Activated CD4-positive, alpha-beta T cell treated with anti-CD3 and anti-CD28 coated beads, Interleukin-2, amount 10 ng/mL, durations not matched to agents 7 days and 5 days (primary cell): Measurements from ENCODE around the gene IL13RA1. TPM values are rescaled to one million over a fixed set of nuclear protein-coding genes. Genes with fewer than 3 reads are reported as not detected.
"Not testable (repeated sequence)": the region's sequence is repeated elsewhere in the genome, so short reads cannot be mapped to it uniquely, and the experiment has no call there.

Experiments
- CTCF ChIA-PET: fragments of 350-600 bp; sonication (Branson Sonifier 250); formaldehyde crosslinking; loops from one replicate; lab custom pipeline; 2021; ENCODE audit warnings: antibody characterized with exemption; lab: Charles Lee
- POLR2A ChIA-PET: fragments of 350-600 bp; sonication (Branson Sonifier 250); formaldehyde crosslinking; loops from one replicate; lab custom pipeline; 2021; ENCODE audit warnings: antibody characterized with exemption; lab: Charles Lee
- DNase-seq: peaks from one replicate; pipeline ENCODE4 v3.0.0-alpha.2; 2020
- H3K27ac Mint-ChIP-seq: one replicate; pipeline ENCODE4 v1.8.0; 2021; ENCODE audit warnings: mild to moderate bottlenecking, moderate library complexity, mixed read lengths
- H3K27me3 Mint-ChIP-seq: one replicate; pipeline ENCODE4 v1.8.0; 2021; ENCODE audit warnings: mixed read lengths
- H3K36me3 Mint-ChIP-seq: one replicate; pipeline ENCODE4 v1.8.0; 2021; ENCODE audit warnings: low read depth, mixed read lengths
- H3K4me1 Mint-ChIP-seq: one replicate; pipeline ENCODE4 v1.8.0; 2021; ENCODE audit warnings: mixed read lengths
- H3K4me3 Mint-ChIP-seq: one replicate; pipeline ENCODE4 v1.8.0; 2021; ENCODE audit warnings: mild to moderate bottlenecking, moderate library complexity, mixed read lengths
- H3K9me3 Mint-ChIP-seq: one replicate; pipeline ENCODE4 v1.8.0; 2021; ENCODE audit warnings: mixed read lengths
- total RNA-seq, 2 experiments: library from RNA; stranded (reverse); gene quantifications; one replicate each; pipeline ENCODE4 v1.2.3, GENCODE V29; 2021

The IL13RA1 gene
- under 1 TPM in 1 of 2 experiments, not detected in 1; 0.04 TPM for total RNA-seq

- Mint-ChIP-seq H3K27me3 (peaks cover 33% of the 10 kb centered on the region), H3K36me3 (no peaks in the 10 kb centered on the region), H3K9me3 (peaks cover 2% of the 10 kb centered on the region), H3K4me3 (peak within 1 kb of the TSS; percentile 48), H3K4me1 (peaks cover 5% of the 10 kb centered on the region), H3K27ac (no peak within 1 kb of the TSS)
- DNase-seq = no peak
- ChIA-PET CTCF (no interaction called here), POLR2A (no interaction called here)
Measured at GRCh38 chrX:118726887-118727685, at the start of gene IL13RA1. IL13RA1 (plus strand) TSS chrX:118727606; CDS start chrX:118727639, 33 bp downstream.

- H3K9me3 Mint-ChIP-seq = no peaks in the 10 kb centered on the region
- no peaks in the 10 kb centered on the region for H3K4me1 Mint-ChIP-seq
- H3K36me3 Mint-ChIP-seq = peaks cover 18% of the 10 kb centered on the region
- ChIA-PET CTCF (no interaction called here), POLR2A (no interaction called here)
- H3K27ac Mint-ChIP-seq = no peak overlapping the region
- H3K4me3 Mint-ChIP-seq = no peak overlapping the region
- no peaks in the 10 kb centered on the region for H3K27me3 Mint-ChIP-seq
- no peak for DNase-seq
Measured at GRCh38 chrX:118679290-118679689, 48.1 kb upstream of the IL13RA1 start.

DNA sequence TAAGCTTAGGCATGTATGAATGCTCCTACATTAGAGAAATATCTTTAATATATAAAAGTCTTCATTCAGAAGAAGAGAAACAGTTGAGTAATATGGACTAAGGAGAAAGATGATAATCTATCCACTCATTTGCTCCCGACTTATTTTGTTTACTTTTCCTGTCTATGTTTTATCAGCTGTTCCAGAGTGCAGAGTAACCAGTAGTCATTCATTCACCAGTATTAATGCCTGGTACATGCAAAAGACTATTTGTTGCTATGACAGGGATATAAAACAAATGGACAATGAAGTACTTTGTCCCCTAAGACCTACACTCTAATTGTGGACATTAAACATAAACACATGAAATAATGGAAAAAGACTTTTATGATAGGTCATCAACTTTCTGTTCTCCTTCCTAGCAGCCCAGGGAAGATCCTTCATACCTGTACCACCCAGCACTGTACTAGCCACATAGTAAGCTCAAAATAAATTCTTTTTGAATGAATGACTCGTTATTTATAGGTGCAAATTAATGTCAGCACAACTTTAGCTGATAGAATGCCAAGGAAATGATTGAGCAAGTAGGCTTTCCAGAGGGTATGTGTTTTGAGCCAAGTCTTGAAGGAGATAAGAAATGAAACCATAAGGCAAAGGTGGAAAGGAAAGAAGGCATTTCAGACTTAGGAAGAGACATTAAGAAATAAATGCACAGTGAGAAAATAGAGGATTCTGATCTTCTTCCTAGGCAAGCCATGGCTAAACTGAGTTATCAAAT, 45.0 kb upstream of the IL13RA1 start:
- CTCF ChIA-PET = no interaction called here
- H3K4me1 Mint-ChIP-seq = no peaks in the 10 kb centered on the region

GRCh38 chrX:118685393-118685792, 42.0 kb upstream of the IL13RA1 start:
- peaks cover 2% of the 10 kb centered on the region for H3K4me1 Mint-ChIP-seq
- peaks cover 24% of the 10 kb centered on the region for H3K36me3 Mint-ChIP-seq
- no peak overlapping the region for H3K27ac Mint-ChIP-seq
- no peak for DNase-seq
- no peaks in the 10 kb centered on the region for H3K27me3 Mint-ChIP-seq
- CTCF ChIA-PET = no interaction called here
- H3K9me3 Mint-ChIP-seq = no peaks in the 10 kb centered on the region
- H3K4me3 Mint-ChIP-seq = no peak overlapping the region
- POLR2A ChIA-PET = no interaction called here

More for the DNA sequence above, 45.0 kb upstream of the IL13RA1 start:
- Mint-ChIP-seq H3K27ac (no peak overlapping the region), H3K27me3 (no peaks in the 10 kb centered on the region), H3K36me3 (peaks cover 21% of the 10 kb centered on the region), H3K9me3 (no peaks in the 10 kb centered on the region), H3K4me3 (no peak overlapping the region)
- no peak for DNase-seq
- POLR2A ChIA-PET = no interaction called here

DNA sequence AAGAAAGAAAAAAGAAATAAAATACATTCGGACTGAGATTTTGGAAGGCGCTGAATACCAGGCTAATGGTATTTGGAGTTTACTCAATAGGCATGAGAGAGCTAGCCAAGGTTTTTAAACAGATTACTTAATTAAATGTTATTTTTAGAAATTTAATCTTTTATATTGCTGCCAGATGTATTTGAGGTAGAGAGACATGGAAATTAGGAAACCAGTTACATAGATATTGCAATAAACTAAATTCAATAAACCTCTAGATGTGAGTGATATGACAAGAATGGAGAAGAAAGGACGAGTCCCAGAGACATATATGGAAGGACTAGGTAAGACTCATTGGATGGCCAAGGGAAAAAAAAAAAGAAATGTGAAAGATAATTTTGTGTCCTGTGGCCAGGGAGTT, 38.5 kb upstream of the IL13RA1 start:
- no peaks in the 10 kb centered on the region for H3K9me3 Mint-ChIP-seq
- no peak for DNase-seq
- H3K36me3 Mint-ChIP-seq = peaks cover 23% of the 10 kb centered on the region
- H3K27me3 Mint-ChIP-seq = no peaks in the 10 kb centered on the region
- H3K4me3 Mint-ChIP-seq = no peak overlapping the region
- ChIA-PET CTCF (no interaction called here), POLR2A (no interaction called here)
- H3K4me1 Mint-ChIP-seq = peaks cover 2% of the 10 kb centered on the region
- no peak overlapping the region for H3K27ac Mint-ChIP-seq

- H3K36me3 Mint-ChIP-seq = peaks cover 15% of the 10 kb centered on the region
- POLR2A ChIA-PET = no interaction called here
- no peak for DNase-seq
- no peaks in the 10 kb centered on the region for H3K4me1 Mint-ChIP-seq
- H3K9me3 Mint-ChIP-seq = no peaks in the 10 kb centered on the region
- H3K27me3 Mint-ChIP-seq = no peaks in the 10 kb centered on the region
- CTCF ChIA-PET = no interaction called here
- H3K27ac Mint-ChIP-seq = no peak overlapping the region
- no peak overlapping the region for H3K4me3 Mint-ChIP-seq
Measured at GRCh38 chrX:118693843-118694242, 33.6 kb upstream of the IL13RA1 start.

DNA sequence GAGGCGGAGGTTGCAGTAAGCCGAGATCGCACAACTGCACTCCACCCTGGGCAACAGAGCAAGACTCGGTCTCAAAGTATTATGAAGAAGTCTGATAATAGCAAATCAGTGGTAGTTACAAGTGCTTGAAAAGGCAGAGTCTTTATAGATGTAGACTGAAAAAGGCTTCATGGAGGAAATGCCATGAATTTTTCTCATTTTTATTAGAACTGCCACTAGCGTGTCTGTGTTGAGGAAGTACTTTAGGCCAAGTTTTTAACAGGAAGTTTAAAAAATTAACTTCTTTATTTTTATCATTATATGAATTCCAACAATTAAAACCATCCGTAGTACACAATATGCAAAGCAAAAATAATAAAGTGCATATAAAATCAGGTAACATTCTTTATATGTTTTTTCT, 32.8 kb upstream of the IL13RA1 start:
- Mint-ChIP-seq H3K9me3 (no peaks in the 10 kb centered on the region), H3K4me3 (no peak overlapping the region), H3K4me1 (no peaks in the 10 kb centered on the region), H3K27me3 (no peaks in the 10 kb centered on the region), H3K36me3 (peaks cover 16% of the 10 kb centered on the region), H3K27ac (no peak overlapping the region)
- no peak for DNase-seq
- ChIA-PET POLR2A (no interaction called here), CTCF (no interaction called here)

DNA sequence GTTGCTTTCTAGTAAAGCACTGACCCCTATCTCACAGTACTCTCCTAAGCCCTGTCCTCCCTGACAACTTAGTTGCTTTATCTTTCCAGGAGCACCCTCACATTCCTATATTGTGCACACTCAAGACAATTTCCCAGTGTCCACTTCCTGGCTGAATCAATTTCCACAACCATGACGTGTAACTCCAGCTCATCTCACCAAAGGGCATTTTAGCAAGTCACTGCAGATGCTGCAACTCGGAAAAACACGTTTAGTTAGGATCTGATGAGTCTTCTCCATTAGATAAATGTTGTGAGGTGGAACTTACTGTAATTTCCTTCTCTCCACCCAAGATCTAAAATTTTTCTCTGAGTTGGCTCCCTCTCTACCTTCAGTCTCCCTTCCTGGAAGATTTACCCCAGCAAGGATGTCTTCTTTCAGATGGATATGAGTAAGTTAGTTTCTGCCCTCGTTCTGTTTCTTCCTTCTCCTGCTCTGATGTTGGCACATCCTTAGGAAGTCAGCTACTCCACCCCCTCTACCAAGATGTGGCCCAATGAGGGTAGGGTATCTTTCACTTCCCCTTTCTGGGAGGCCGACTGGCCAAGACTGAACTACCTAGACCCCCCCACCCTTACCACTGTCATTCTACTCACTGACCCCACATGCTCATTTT, 28.8 kb upstream of the IL13RA1 start:
- POLR2A ChIA-PET = no interaction called here
- Mint-ChIP-seq H3K27ac (no peak overlapping the region), H3K4me1 (no peaks in the 10 kb centered on the region), H3K4me3 (no peak overlapping the region), H3K27me3 (no peaks in the 10 kb centered on the region), H3K36me3 (peaks cover 8% of the 10 kb centered on the region), H3K9me3 (no peaks in the 10 kb centered on the region)
- CTCF ChIA-PET = no interaction called here
- DNase-seq = no peak

- DNase-seq = no peak
- Mint-ChIP-seq H3K27ac (no peak overlapping the region), H3K9me3 (no peaks in the 10 kb centered on the region), H3K27me3 (no peaks in the 10 kb centered on the region), H3K4me1 (no peaks in the 10 kb centered on the region), H3K4me3 (no peak overlapping the region), H3K36me3 (peaks cover 5% of the 10 kb centered on the region)
- ChIA-PET CTCF (interaction anchor here (0.6 kb wide), 1 partner anchor 75 kb away, joined by 3 read pairs; no protein-coding TSS in a partner anchor), POLR2A (no interaction called here)
Measured at GRCh38 chrX:118702741-118703140, 24.7 kb upstream of the IL13RA1 start.

GRCh38 chrX:118706681-118707080, 20.7 kb upstream of the IL13RA1 start:
- Mint-ChIP-seq H3K36me3 (no peaks in the 10 kb centered on the region), H3K9me3 (no peaks in the 10 kb centered on the region), H3K4me3 (no peak overlapping the region), H3K27ac (no peak overlapping the region), H3K27me3 (no peaks in the 10 kb centered on the region), H3K4me1 (no peaks in the 10 kb centered on the region)
- CTCF ChIA-PET = no interaction called here
- no peak for DNase-seq
- POLR2A ChIA-PET = no interaction called here

- Mint-ChIP-seq H3K9me3 (no peaks in the 10 kb centered on the region), H3K4me3 (no peak overlapping the region), H3K36me3 (no peaks in the 10 kb centered on the region), H3K27me3 (no peaks in the 10 kb centered on the region), H3K27ac (no peak overlapping the region), H3K4me1 (no peaks in the 10 kb centered on the region)
- DNase-seq = no peak
- POLR2A ChIA-PET = no interaction called here
- CTCF ChIA-PET = interaction anchor here (0.6 kb wide), 1 partner anchor 130 kb away, joined by 4 read pairs; no protein-coding TSS in a partner anchor
Measured at GRCh38 chrX:118714521-118714920, 12.9 kb upstream of the IL13RA1 start.

GRCh38 chrX:118715917-118716316, 11.5 kb upstream of the IL13RA1 start:
- H3K4me3 Mint-ChIP-seq, H3K27me3 Mint-ChIP-seq, H3K36me3 Mint-ChIP-seq, DNase-seq, H3K9me3 Mint-ChIP-seq, POLR2A ChIA-PET, H3K4me1 Mint-ChIP-seq: not testable (repeated sequence)
- CTCF ChIA-PET = interaction anchor here (0.6 kb wide), 1 partner anchor 11 kb away, joined by 3 read pairs; no protein-coding TSS in a partner anchor
- peak overlapping the region; percentile 38 for H3K27ac Mint-ChIP-seq

DNA sequence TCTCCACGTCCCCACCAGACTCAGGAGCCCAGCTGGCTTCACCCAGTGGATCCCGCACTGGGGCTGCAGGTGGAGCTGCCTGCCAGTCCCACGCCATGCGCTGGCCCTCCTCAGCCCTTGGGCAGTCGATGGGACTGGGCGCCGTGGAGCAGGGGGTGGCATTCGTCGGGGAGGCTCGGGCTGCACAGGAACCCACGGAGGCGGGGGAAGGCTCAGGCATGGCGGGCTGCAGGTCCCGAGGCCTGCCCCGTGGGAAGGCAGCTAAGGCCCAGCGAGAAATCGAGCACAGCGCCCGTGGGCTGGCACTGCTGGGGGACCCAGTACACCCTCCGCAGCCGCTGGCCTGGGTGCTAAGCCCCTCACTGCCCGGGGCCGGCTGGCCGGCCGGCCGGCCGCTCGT, 10.6 kb upstream of the IL13RA1 start:
- H3K9me3 Mint-ChIP-seq, H3K36me3 Mint-ChIP-seq, CTCF ChIA-PET, POLR2A ChIA-PET, H3K4me1 Mint-ChIP-seq, H3K27ac Mint-ChIP-seq, DNase-seq, H3K4me3 Mint-ChIP-seq, H3K27me3 Mint-ChIP-seq: not testable (repeated sequence)
